B cell (primary cell): ENCODE data around the gene ANKDD1B. TPM values are rescaled to one million over a fixed set of nuclear protein-coding genes. Genes with fewer than 3 reads are reported as not detected.
A peak's percentile ranks its signal among the peaks of the same experiment; 100 is the strongest.

Experiments
- ATAC-seq: fragments of 200-7000 bp; cut with Tn5 transposase; one replicate; pipeline ENCODE4 v1.10.0; 2021; ENCODE audit warnings: low read depth, mild to moderate bottlenecking, moderate number of reproducible peaks, moderate library complexity
- CTCF ChIA-PET: fragments of 350-600 bp; sonication (Branson Sonifier 250); formaldehyde crosslinking; loops from one replicate; lab custom pipeline; 2021; ENCODE audit warnings: antibody characterized with exemption, inconsistent platforms; lab: Charles Lee
- POLR2A ChIA-PET: fragments of 350-600 bp; sonication (Branson Sonifier 250); formaldehyde crosslinking; loops from one replicate; lab custom pipeline; 2021; ENCODE audit warnings: antibody characterized with exemption; lab: Charles Lee
- DNase-seq: peaks from one replicate; pipeline ENCODE4 v3.0.0; 2013
- H2AFZ ChIP-seq: 2 replicates; pipeline ENCODE4 v1.6.1; 2012; ENCODE audit warnings: mild to moderate bottlenecking, low read depth, low read length; ENCODE audit not compliant: insufficient read depth, poor library complexity, severe bottlenecking
- H3K27ac ChIP-seq, 2 donors: 1 replicate in 1 of 2; 2 replicates in 1 of 2; pipeline ENCODE4 v1.5.1; 2012 to 2013; ENCODE audit warnings: low read length in 2 of 2, mild to moderate bottlenecking in 2 of 2, moderate library complexity in 1 of 2
- H3K27me3 ChIP-seq, 4 experiments: fragments of 200-600 bp in 1 of 4; sonication (generic) in 1 of 4; replicated peaks in 1 of 4; 1 replicate in 2 of 4; 2 replicates in 2 of 4; pipeline versions ENCODE4 v1.6.1 to v1.7.0; 2013 to 2016; ENCODE audit warnings: low read length in 3 of 4, mild to moderate bottlenecking in 2 of 4, mixed read lengths in 1 of 4, moderate library complexity in 1 of 4; ENCODE audit not compliant: insufficient read depth in 4 of 4, control insufficient read depth in 3 of 4; ENCODE audit errors: control extremely low read depth in 1 of 4
- H3K36me3 ChIP-seq, 2 experiments: replicated peaks in 1 of 2; 1 replicate in 1 of 2; 2 replicates in 1 of 2; pipeline versions ENCODE4 v1.6.1 to v1.7.1; 2013; ENCODE audit warnings: low read length in 1 of 2; ENCODE audit not compliant: insufficient read depth in 2 of 2, control insufficient read depth in 1 of 2; ENCODE audit errors: control extremely low read depth in 1 of 2, extremely low read depth in 1 of 2
- H3K4me1 ChIP-seq, 2 donors: fragments of 200-600 bp in 1 of 2; sonication (generic) in 1 of 2; 1 replicate in 1 of 2; 2 replicates in 1 of 2; pipeline versions ENCODE4 v1.5.1 to v1.6.1; 2013 to 2017; ENCODE audit warnings: low read length in 2 of 2; ENCODE audit not compliant: control insufficient read depth in 2 of 2, insufficient read depth in 2 of 2
- H3K4me2 ChIP-seq: replicated peaks from 2 replicates; pipeline ENCODE3; 2012; ENCODE audit warnings: mild to moderate bottlenecking, low read depth, low read length; ENCODE audit not compliant: poor library complexity, severe bottlenecking
- H3K4me3 ChIP-seq, 5 experiments: fragments of 200-600 bp in 1 of 5; sonication (generic) in 1 of 5; 1 replicate in 3 of 5; 2 replicates in 2 of 5; pipeline versions ENCODE4 v1.5.1 to v1.7.0; 2011 to 2016; ENCODE audit warnings: low read length in 4 of 5, mild to moderate bottlenecking in 4 of 5, low read depth in 2 of 5, control low read depth in 1 of 5, moderate library complexity in 1 of 5; ENCODE audit not compliant: insufficient read depth in 1 of 5; ENCODE audit errors: control extremely low read depth in 1 of 5, extremely low read depth in 1 of 5
- H3K79me2 ChIP-seq: fragments of 200-600 bp; sonication (generic); one replicate; pipeline ENCODE4 v1.6.0; 2016; ENCODE audit warnings: low read length; ENCODE audit not compliant: control insufficient read depth, insufficient read depth
- H3K9ac ChIP-seq: fragments of 200-600 bp; sonication (generic); 2 replicates; pipeline ENCODE4 v1.6.1; 2017; ENCODE audit warnings: mild to moderate bottlenecking, low read length, moderate library complexity
- H3K9me3 ChIP-seq, 3 donors: one replicate each; pipeline versions ENCODE4 v1.6.1 to v1.7.1; 2013; ENCODE audit warnings: low read length in 2 of 3; ENCODE audit not compliant: control insufficient read depth in 2 of 3, insufficient read depth in 1 of 3; ENCODE audit errors: control extremely low read depth in 1 of 3
- H4K20me1 ChIP-seq: 2 replicates; pipeline ENCODE4 v1.6.0; 2012; ENCODE audit warnings: mild to moderate bottlenecking, low read length; ENCODE audit not compliant: insufficient read depth, control insufficient read depth, poor library complexity, severe bottlenecking
- H3K27ac Mint-ChIP-seq: one replicate; pipeline ENCODE4 v1.8.0; 2021; ENCODE audit warnings: mixed read lengths
- H3K27me3 Mint-ChIP-seq: one replicate; pipeline ENCODE4 v1.8.0; 2021; ENCODE audit warnings: mixed read lengths
- H3K4me1 Mint-ChIP-seq: one replicate; pipeline ENCODE4 v1.8.0; 2021; ENCODE audit warnings: mixed read lengths
- H3K4me3 Mint-ChIP-seq: one replicate; pipeline ENCODE4 v1.8.0; 2021; ENCODE audit warnings: mixed read lengths
- H3K9me3 Mint-ChIP-seq: one replicate; pipeline ENCODE4 v1.8.0; 2022; ENCODE audit warnings: mixed read lengths; ENCODE audit not compliant: insufficient read depth
- CTCF ChIP-seq: fragments of 200-600 bp; IDR thresholded peaks from one replicate; pipeline ENCODE4 v1.8.0; 2022; ENCODE audit warnings: antibody characterized with exemption, mild to moderate bottlenecking
- EZH2 ChIP-seq: IDR thresholded peaks from 2 replicates; pipeline ENCODE4 v1.6.1; 2012; ENCODE audit warnings: borderline replicate concordance, low read depth, mild to moderate bottlenecking, moderate library complexity, low read length; ENCODE audit not compliant: insufficient read depth, poor library complexity, severe bottlenecking
- WGBS: methylation state at CpG from one replicate; pipeline ENCODE4 v1.1.5; 2013; ENCODE audit warnings: missing lambda C conversion rate; ENCODE audit not compliant: insufficient coverage; 5-methylcytosine and 5-hydroxymethylcytosine counted together
- intact Hi-C: fragments of 100-400 bp; cut with micrococcal nuclease; formaldehyde crosslinking; loops from one replicate; pipeline ENCODE4 v1.10.0; 2022
- polyA plus RNA-seq: library from polyadenylated mRNA; depleted of rRNA; stranded (reverse); fragments of >200 nt; gene quantifications from 2 replicates; pipeline ENCODE4 v1.2.3, GENCODE V29; 2012
- total RNA-seq, 2 donors: library from RNA; stranded (reverse); fragments of 120-200 nt in 1 of 2; gene quantifications; 1 replicate in 1 of 2; 2 replicates in 1 of 2; pipeline versions ENCODE4 v1.2.3 to v1.2.4, GENCODE V29; 2013 to 2022

Gene ANKDD1B
- total and polyA plus RNA-seq, 2 donors (not counting 1 experiment from before 2014, with no cell fraction given), result 0.30 to 1.1 TPM

- no peak for TF ChIP-seq EZH2
- no peak for TF ChIP-seq CTCF
- H3K4me1 ChIP-seq, result peaks cover 5 to 13% of the 10 kb centered on the region in 2 donors
- H3K4me3 ChIP-seq, result peak overlapping the region; percentile 5 to 51 (median 33)
- H3K9me3 ChIP-seq, result no peaks in the 10 kb centered on the region
- 4% methylated on average over 10 of the region's 10 CpGs for WGBS
- H3K9ac ChIP-seq, result peak overlapping the region; percentile 61
- H3K27ac Mint-ChIP-seq, result no peak overlapping the region
- H3K27me3 Mint-ChIP-seq, result no peaks in the 10 kb centered on the region
- peak overlapping the region in 1 of 2 donors; percentile 23 for H3K27ac ChIP-seq
- H4K20me1 ChIP-seq, result no peaks in the 10 kb centered on the region
- no peaks in the 10 kb centered on the region for H3K9me3 Mint-ChIP-seq
- H3K79me2 ChIP-seq, result no peaks in the 10 kb centered on the region
- peaks cover 17% of the 10 kb centered on the region for H3K4me1 Mint-ChIP-seq
- DNase-seq, result peak; percentile 39
- peak; percentile 74 for ATAC-seq
- H2AFZ ChIP-seq, result peak overlapping the region; percentile 73
- peaks cover 0 to 6% of the 10 kb centered on the region in 2 experiments for H3K36me3 ChIP-seq
- ChIA-PET CTCF (interaction anchor here (1.3 to 1.4 kb wide), 2 partner anchors 12 to 14 kb away, joined by 4 to 5 read pairs; no protein-coding TSS in a partner anchor), POLR2A (no interaction called here)
- no peaks in the 10 kb centered on the region for H3K27me3 ChIP-seq
- H3K4me3 Mint-ChIP-seq, result peak overlapping the region; percentile 76
- H3K4me2 ChIP-seq, result peak overlapping the region; percentile 67
- intact Hi-C loops, result no loop called here
Observed at GRCh38 chr5:75668977-75669689, 57.9 kb downstream of the ANKDD1B start.

GRCh38 chr5:75670577-75670976 lies 59.3 kb downstream of the ANKDD1B start:
- ATAC-seq (no peak), DNase-seq (no peak)
- H3K27me3 ChIP-seq, result no peaks in the 10 kb centered on the region
- H3K4me2 ChIP-seq, result no peak overlapping the region
- H2AFZ ChIP-seq, result no peak overlapping the region
- no peaks in the 10 kb centered on the region for H3K79me2 ChIP-seq
- no peak overlapping the region for H3K4me3 ChIP-seq
- intact Hi-C loops, result no loop called here
- no peak overlapping the region for H3K27ac ChIP-seq
- Mint-ChIP-seq H3K27me3 (no peaks in the 10 kb centered on the region), H3K4me1 (peaks cover 17% of the 10 kb centered on the region), H3K9me3 (no peaks in the 10 kb centered on the region), H3K27ac (no peak overlapping the region), H3K4me3 (no peak overlapping the region)
- no CpG with 5 or more reads among the region's 3 CpGs for WGBS
- TF ChIP-seq CTCF (no peak), EZH2 (no peak)
- H4K20me1 ChIP-seq, result no peaks in the 10 kb centered on the region
- peaks cover 0 to 6% of the 10 kb centered on the region in 2 experiments for H3K36me3 ChIP-seq
- POLR2A ChIA-PET, result no interaction called here
- CTCF ChIA-PET, result no interaction called here
- no peak overlapping the region for H3K9ac ChIP-seq
- no peaks in the 10 kb centered on the region for H3K9me3 ChIP-seq
- peaks cover 5 to 13% of the 10 kb centered on the region in 2 donors for H3K4me1 ChIP-seq
